ENCODE data around the gene ACOX1.

DNA sequence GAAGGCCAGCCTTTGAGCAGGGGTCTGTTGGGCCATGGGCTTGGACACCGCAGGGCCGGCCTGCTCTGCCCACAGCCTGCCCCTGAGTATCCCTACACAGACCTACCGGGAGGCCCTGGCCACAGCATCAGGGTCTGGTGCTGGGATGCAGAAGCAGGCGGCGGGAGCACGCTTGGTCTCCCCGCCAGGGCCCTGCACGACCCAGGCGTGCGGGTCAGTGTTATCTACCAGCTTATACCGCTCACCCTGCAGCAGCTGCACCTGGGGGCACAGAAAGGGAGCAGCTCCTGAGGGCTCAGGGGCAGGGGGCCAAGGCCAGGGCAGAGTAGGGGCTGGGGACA, 39.3 kb upstream of the ACOX1 start:
- TF ChIP-seq, protein P1, sequence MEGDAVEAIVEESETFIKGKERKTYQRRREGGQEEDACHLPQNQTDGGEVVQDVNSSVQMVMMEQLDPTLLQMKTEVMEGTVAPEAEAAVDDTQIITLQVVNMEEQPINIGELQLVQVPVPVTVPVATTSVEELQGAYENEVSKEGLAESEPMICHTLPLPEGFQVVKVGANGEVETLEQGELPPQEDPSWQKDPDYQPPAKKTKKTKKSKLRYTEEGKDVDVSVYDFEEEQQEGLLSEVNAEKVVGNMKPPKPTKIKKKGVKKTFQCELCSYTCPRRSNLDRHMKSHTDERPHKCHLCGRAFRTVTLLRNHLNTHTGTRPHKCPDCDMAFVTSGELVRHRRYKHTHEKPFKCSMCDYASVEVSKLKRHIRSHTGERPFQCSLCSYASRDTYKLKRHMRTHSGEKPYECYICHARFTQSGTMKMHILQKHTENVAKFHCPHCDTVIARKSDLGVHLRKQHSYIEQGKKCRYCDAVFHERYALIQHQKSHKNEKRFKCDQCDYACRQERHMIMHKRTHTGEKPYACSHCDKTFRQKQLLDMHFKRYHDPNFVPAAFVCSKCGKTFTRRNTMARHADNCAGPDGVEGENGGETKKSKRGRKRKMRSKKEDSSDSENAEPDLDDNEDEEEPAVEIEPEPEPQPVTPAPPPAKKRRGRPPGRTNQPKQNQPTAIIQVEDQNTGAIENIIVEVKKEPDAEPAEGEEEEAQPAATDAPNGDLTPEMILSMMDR (IDR thresholded peaks at IDR 0.05), result no peak
- TF ChIP-seq POLR2A (IDR thresholded peaks at IDR 0.05), result no peak
